ENCODE data around the gene OR3A1.
"Not testable (repeated sequence)": the region's sequence is repeated elsewhere in the genome, so short reads cannot be mapped to it uniquely, and the experiment has no call there.

OR3A1 gene

DNA sequence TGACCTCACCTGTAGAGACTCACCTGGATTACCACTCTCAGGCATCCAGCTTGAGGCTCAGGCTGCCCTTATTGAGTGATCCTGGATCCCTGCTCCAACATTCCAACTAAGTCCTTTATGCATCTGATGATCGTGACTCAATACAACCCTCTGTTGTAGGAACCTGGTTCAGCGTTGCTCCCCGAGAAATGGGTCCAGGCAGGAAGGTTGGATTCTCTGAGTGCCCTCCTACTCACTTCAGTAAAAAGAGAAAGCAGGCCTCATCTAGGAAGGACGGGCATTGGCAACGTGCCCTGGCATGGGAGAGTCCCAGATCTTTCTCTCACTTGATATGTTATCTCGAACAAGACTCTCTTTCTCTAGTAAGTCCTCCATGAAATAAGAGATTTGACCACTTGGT, at the start of gene OR3A1:
Gene OR3A1 (minus strand): TSS at position 101 of the 400 bp plus-strand sequence. CDS start 5,778 bp downstream, outside the sequence.
- DNase-seq (ENCODE audit: low spot score), result no peak

- not testable (repeated sequence) for DNase-seq (ENCODE audit: low spot score)
Observed at GRCh38 chr17:3342782-3343181, 44.6 kb upstream of the OR3A1 start.

- no peak for DNase-seq (ENCODE audit: low spot score)
Observed at GRCh38 chr17:3335876-3336275, 37.7 kb upstream of the OR3A1 start.

DNA sequence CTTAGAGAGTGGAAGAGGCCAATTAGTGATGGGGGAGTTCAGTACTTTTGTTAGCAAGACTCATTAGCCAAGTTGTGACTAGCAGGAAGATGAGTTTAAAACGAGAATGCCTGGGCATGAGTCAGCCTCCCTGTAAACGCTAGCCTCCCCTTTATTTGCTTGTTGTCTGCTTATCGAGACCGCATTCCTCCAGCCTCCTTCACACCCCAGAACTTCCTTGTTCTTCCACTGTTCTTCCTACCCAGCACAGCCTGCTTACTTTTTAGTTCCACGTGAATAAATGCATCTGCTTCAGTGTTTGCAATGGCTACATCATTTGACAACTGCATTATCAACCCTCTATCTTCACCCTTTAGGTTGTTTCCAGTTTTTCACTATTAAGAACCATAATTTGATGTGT, 20.2 kb upstream of the OR3A1 start:
- no peak for DNase-seq (ENCODE audit: low spot score)

- no peak for DNase-seq (ENCODE audit: low spot score)
Observed at GRCh38 chr17:3316836-3317235, 18.7 kb upstream of the OR3A1 start.

DNA sequence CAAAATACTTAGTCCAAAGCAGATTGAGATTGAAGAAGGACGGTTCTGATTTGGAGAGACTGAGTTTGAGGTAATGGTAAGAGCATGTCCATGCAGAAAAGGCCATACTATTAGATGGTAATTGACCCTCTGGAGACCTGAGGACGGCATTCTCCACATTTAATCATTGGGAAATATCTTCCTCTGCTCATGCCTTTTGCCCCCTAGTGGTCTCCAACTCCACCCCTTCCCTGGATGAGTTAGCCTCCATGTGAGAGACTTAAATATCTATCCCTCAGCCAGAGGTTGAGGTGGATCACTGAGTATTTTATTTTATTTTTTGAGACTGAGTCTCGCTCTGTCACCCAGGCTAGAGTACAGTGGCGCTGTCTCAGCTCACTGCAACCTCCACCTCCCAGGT, 10.4 kb upstream of the OR3A1 start:
- no peak for DNase-seq (ENCODE audit: low spot score)

- no peak for DNase-seq (ENCODE audit: low spot score)
Observed at GRCh38 chr17:3295632-3296031, 2.5 kb downstream of the OR3A1 start.

DNA sequence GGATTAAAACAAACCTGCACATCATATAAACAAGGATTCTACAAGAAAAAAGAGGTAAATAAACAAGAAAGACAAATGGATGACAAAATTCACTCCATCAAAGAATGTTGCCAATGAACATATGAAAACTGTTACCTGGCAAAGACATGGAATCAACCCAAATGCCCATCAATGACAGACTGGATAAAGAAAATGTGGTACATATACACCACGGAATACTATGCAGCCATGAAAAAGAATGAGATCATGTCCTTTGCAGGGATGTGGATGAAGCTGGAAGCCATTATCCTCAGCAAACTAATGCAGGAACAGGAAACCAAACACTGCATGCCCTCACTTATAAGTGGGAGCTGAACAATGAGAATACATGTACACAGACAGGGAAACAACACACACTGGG, 4.6 kb downstream of the OR3A1 start:
- DNase-seq (ENCODE audit: low spot score), result not testable (repeated sequence)

- DNase-seq (ENCODE audit: low spot score), result no peak
Observed at GRCh38 chr17:3282901-3283300, 15.3 kb downstream of the OR3A1 start.

GRCh38 chr17:3276126-3276525, 22.0 kb downstream of the OR3A1 start:
- DNase-seq (ENCODE audit: low spot score), result no peak

DNA sequence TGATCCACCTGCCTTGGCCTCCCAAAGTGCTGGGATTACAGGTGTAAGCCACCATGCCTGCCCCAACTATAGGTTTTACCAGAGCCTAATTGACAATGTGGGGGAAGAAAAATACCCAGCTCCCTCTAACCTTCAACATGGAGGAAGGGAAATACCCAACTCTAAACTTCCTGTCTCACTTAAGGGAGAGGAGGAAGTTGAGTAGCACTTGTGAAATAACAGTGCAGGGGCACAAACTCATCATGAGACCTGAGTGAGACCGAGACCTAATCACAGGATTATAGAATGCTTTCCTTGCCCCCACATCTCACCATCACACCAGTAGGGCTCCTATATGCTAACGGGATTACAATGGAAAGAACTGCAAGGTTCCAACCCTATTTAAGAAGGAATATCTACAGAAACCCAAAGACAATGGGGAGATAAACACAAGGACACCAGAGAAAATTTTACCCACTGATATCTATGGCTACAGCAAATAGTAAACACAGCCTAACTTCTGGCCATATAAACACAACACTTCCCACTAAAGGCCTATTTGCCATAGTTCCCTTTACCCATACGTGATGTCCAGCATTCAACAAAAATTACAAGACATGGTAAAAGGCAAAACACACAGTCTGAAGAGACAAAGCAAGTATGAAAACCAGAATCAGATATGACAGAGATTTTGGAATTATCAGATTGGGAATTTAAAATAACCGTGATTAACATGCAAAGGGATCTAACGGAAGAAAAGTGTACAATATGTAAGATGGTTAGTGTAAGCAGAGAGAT, 26.9 kb downstream of the OR3A1 start:
- no peak for DNase-seq (ENCODE audit: low spot score)

DNA sequence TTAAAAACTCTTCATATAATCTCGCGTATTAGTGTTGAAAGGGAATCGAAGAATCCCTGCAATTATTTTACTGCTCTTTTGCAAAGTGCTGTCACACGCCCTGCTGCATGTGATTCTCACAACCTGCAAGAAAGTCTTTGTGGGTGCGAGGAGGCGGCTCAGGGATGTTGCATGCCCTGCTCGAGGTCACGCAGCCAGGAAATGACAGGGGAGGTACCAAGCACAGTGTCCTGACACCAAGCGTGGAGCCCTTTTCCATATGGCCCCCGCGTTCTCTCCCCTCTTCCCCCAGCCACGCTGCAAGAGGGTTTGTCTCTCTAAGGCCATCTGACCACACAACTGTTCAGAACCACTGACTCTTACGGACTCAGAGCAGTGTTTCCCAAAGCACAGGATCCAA, 37.6 kb downstream of the OR3A1 start:
- peak; percentile 35 for DNase-seq (ENCODE audit: low spot score)

DNA sequence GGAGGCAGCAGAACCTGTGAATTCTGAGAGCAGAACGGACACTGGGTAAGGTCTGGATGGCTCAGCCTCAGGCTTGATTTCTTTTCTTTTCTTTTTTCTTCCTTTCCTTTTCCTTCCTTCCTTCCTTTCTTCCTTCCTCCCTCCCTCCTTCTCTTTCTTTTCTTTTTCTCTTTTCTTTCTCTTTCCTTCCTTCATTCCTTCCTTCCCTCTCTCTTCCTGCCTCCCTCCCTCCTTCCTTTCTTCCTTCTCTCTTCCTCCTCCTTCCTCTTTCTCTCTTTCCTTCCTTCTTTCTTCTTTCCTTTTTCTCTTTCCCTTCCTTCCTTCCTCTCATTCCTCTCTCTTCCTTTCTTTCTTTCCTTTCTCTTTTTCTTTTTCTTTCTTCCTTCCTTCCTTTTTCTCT, 38.0 kb downstream of the OR3A1 start:
- no peak for DNase-seq (ENCODE audit: low spot score)

GRCh38 chr17:3256575-3256974, 41.6 kb downstream of the OR3A1 start:
- no peak for DNase-seq (ENCODE audit: low spot score)

- not testable (repeated sequence) for DNase-seq (ENCODE audit: low spot score)
Observed at GRCh38 chr17:3249013-3249412, 49.1 kb downstream of the OR3A1 start.

DNA sequence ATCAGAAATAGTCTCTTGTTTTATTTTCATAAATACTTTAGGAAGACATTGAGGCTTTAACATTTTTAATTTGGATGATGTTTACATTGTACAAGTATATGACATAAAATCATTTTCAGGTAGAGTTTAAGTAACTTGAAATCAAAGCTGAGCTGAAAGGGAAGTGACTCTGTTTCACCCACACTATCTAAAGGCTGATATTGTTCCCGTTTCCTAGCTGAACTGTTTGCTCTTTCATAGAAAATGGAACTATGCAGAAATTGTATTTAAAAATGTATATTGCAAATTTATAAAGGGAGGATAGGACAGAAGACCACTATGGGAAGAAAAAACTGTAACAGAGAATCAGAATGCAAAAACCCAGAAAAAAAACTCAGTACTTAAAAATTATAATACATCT, 53.3 kb downstream of the OR3A1 start:
- not testable (repeated sequence) for DNase-seq (ENCODE audit: low spot score)

DNA sequence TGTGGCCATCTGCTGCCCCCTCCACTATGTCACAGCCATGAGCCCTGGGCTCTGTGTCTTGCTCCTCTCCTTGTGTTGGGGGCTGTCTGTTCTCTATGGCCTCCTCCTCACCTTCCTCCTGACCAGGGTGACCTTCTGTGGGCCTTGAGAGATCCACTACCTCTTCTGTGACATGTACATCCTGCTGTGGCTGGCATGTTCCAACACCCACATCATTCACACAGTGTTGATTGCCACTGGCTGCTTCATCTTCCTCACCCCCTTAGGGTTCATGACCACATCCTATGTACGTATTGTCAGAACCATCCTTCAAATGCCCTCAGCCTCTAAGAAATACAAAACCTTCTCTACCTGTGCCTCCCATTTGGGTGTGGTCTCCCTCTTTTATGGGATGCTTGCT, 57.1 kb downstream of the OR3A1 start:
- DNase-seq (ENCODE audit: low spot score), result not testable (repeated sequence)
